Neuronal stem cell (in vitro differentiated cells): ENCODE data around the gene TRPM2.
"Not testable (repeated sequence)": the region's sequence is repeated elsewhere in the genome, so short reads cannot be mapped to it uniquely, and the experiment has no call there.

Experiments
- DNase-seq: peaks from one replicate; pipeline ENCODE4 v3.0.0-alpha.2; 2013; ENCODE audit warnings: low spot score
- H2AFZ ChIP-seq: one replicate; pipeline ENCODE4 v1.6.1; 2013; ENCODE audit warnings: mild to moderate bottlenecking, low read length, inconsistent platforms
- H2AK5ac ChIP-seq: 2 replicates; pipeline ENCODE4 v1.6.1; 2013; ENCODE audit warnings: low read depth, mild to moderate bottlenecking, inconsistent platforms, low read length, moderate library complexity, mixed read lengths
- H2BK120ac ChIP-seq: 2 replicates; pipeline ENCODE4 v1.6.1; 2013; ENCODE audit warnings: low read depth, mild to moderate bottlenecking, inconsistent platforms, low read length, moderate library complexity, mixed read lengths
- H2BK12ac ChIP-seq: one replicate; pipeline ENCODE4 v1.6.1; 2013; ENCODE audit warnings: low read length, inconsistent platforms
- H2BK15ac ChIP-seq: 2 replicates; pipeline ENCODE4 v1.6.1; 2013; ENCODE audit warnings: mild to moderate bottlenecking, low read length, inconsistent platforms, mixed read lengths
- H2BK5ac ChIP-seq: one replicate; pipeline ENCODE4 v1.6.1; 2013; ENCODE audit warnings: inconsistent platforms, mild to moderate bottlenecking, low read length, moderate library complexity
- H3K14ac ChIP-seq: one replicate; pipeline ENCODE4 v1.6.1; 2013; ENCODE audit warnings: low read length, inconsistent platforms
- H3K18ac ChIP-seq: 2 replicates; pipeline ENCODE4 v1.6.1; 2013; ENCODE audit warnings: low read length, inconsistent platforms
- H3K23ac ChIP-seq: 2 replicates; pipeline ENCODE4 v1.6.1; 2013; ENCODE audit warnings: low read depth, mild to moderate bottlenecking, mixed read lengths, low read length, inconsistent platforms; ENCODE audit not compliant: poor library complexity
- H3K27ac ChIP-seq: replicated peaks from 3 replicates; pipeline ENCODE4 v1.5.1; 2013; ENCODE audit warnings: low read length, inconsistent platforms
- H3K27me3 ChIP-seq, 3 experiments: 2 replicates each; pipeline ENCODE4 v1.6.1; 2013; ENCODE audit warnings: low read length in 3 of 3, mild to moderate bottlenecking in 2 of 3, inconsistent platforms in 1 of 3, low read depth in 1 of 3, mixed read lengths in 1 of 3, moderate library complexity in 1 of 3; ENCODE audit not compliant: control insufficient read depth in 3 of 3, insufficient read depth in 3 of 3
- H3K36me3 ChIP-seq, 2 donors: replicated peaks in 1 of 2; 2 replicates each; pipeline ENCODE4 v1.6.1; 2013; ENCODE audit warnings: low read length in 2 of 2; ENCODE audit not compliant: control insufficient read depth in 2 of 2, insufficient read depth in 2 of 2
- H3K4ac ChIP-seq: 2 replicates; pipeline ENCODE4 v1.6.1; 2013; ENCODE audit warnings: inconsistent platforms, mild to moderate bottlenecking, low read length, moderate library complexity
- H3K4me1 ChIP-seq, 2 donors: 1 replicate in 1 of 2; 2 replicates in 1 of 2; pipeline ENCODE4 v1.6.1; 2013; ENCODE audit warnings: low read length in 2 of 2, low read depth in 1 of 2; ENCODE audit not compliant: control insufficient read depth in 2 of 2, insufficient read depth in 1 of 2
- H3K4me2 ChIP-seq: one replicate; pipeline ENCODE4 v1.6.1; 2013; ENCODE audit warnings: mild to moderate bottlenecking, low read length, inconsistent platforms; ENCODE audit not compliant: insufficient read depth, poor library complexity, severe bottlenecking
- H3K4me3 ChIP-seq, 2 donors: 2 replicates each; pipeline ENCODE4 v1.5.1; 2013; ENCODE audit warnings: low read length in 2 of 2, mild to moderate bottlenecking in 2 of 2, inconsistent platforms in 1 of 2, moderate library complexity in 1 of 2
- H3K79me1 ChIP-seq: one replicate; pipeline ENCODE4 v1.6.1; 2013; ENCODE audit warnings: low read depth, mild to moderate bottlenecking, inconsistent platforms, low read length, moderate library complexity
- H3K9ac ChIP-seq: one replicate; pipeline ENCODE4 v1.6.1; 2013; ENCODE audit warnings: mild to moderate bottlenecking, low read depth, low read length, inconsistent platforms; ENCODE audit not compliant: poor library complexity
- H3K9me3 ChIP-seq, 2 donors: replicated peaks in 1 of 2; 2 replicates each; pipeline versions ENCODE3 to v1.6.1; 2013; ENCODE audit warnings: low read length in 2 of 2, mild to moderate bottlenecking in 2 of 2, inconsistent platforms in 1 of 2, low read depth in 1 of 2, mixed read lengths in 1 of 2, moderate library complexity in 1 of 2; ENCODE audit not compliant: control insufficient read depth in 2 of 2, insufficient read depth in 1 of 2
- H4K8ac ChIP-seq: one replicate; pipeline ENCODE4 v1.6.1; 2013; ENCODE audit warnings: low read depth, mild to moderate bottlenecking, inconsistent platforms, low read length, moderate library complexity
- H4K91ac ChIP-seq: one replicate; pipeline ENCODE4 v1.6.1; 2013; ENCODE audit warnings: low read length, low read depth, mild to moderate bottlenecking, inconsistent platforms; ENCODE audit not compliant: poor library complexity
- whole genome bisulfite sequencing, 2 donors: extraction: QIAGEN DNeasy Blood & Tissue Kit; methylation state at CpG; one replicate each; pipeline ENCODE4 v1.1.7; 2013; ENCODE audit warnings: missing lambda C conversion rate in 2 of 2, mixed read lengths in 1 of 2; ENCODE audit not compliant: insufficient read length in 2 of 2, insufficient replicate concordance in 1 of 2; ENCODE audit errors: extremely low coverage in 2 of 2; 5-methylcytosine and 5-hydroxymethylcytosine counted together

The TRPM2 gene

GRCh38 chr21:44342981-44343380 lies 10.4 kb upstream of the TRPM2 start:
- not testable (repeated sequence) for H2BK5ac ChIP-seq, H3K23ac ChIP-seq, H3K14ac ChIP-seq, H3K9ac ChIP-seq, H3K4me3 ChIP-seq, H3K9me3 ChIP-seq, H3K27me3 ChIP-seq, H3K27ac ChIP-seq, H2AK5ac ChIP-seq, H2BK120ac ChIP-seq, DNase-seq, H3K79me1 ChIP-seq, H3K4ac ChIP-seq, H3K36me3 ChIP-seq, H3K4me2 ChIP-seq, H3K18ac ChIP-seq, H2BK12ac ChIP-seq, H4K91ac ChIP-seq, H3K4me1 ChIP-seq, H2BK15ac ChIP-seq, H4K8ac ChIP-seq
- peak overlapping the region; percentile 15 for H2AFZ ChIP-seq
- no CpG with 5 or more reads among the region's 8 CpGs for WGBS, 2 donors

DNA sequence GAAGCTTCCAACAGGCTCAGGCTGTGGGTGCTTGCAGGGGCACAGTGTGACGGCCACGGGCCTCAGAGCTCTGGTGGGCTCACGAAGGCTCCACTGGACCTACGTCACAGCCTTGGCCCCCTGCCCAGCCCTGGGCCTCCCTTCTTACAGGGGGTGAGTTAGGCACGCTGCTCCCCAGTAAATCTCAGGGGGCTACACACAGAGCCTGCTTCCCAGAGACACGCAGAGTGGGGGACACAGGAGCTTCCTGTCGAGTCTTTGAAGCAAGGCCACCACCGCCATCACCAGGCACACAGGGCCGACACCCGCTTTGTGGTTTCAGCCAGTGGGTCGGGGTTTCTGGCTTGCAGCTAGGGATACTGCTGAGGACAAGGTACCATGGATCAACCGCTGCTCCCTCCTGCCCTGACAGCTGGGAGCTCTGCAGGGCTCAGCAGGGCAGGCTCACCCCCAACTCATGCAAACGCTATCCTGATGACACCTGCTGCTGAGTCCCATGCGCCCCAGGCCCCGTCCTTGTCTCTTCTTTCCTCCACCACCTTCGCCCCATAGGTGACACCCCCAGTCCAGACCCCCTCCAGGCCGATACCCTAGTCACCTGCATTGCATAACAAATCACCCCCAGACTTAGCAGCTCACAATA lies 8.8 kb upstream of the TRPM2 start:
- Histone ChIP-seq H3K27me3 (peaks cover 2 to 9% (median 8%) of the 10 kb centered on the region in 3 experiments), H3K36me3 (no peaks in the 10 kb centered on the region), H4K8ac (peak overlapping the region; percentile 27), H2BK5ac (no peak overlapping the region), H3K4me2 (no peak overlapping the region), H3K4ac (no peak overlapping the region), H3K4me1 (peaks cover 0 to 2% of the 10 kb centered on the region in 2 donors), H3K4me3 (no peak overlapping the region), H2BK12ac (peak overlapping the region; percentile 48), H3K9ac (peak overlapping the region; percentile 37), H3K27ac (no peak overlapping the region), H3K23ac (peak overlapping the region; percentile 83), H3K18ac (peak overlapping the region; percentile 52), H3K9me3 (no peaks in the 10 kb centered on the region), H2AFZ (peak overlapping the region; percentile 80), H2BK120ac (no peak overlapping the region), H3K79me1 (no peaks in the 10 kb centered on the region), H4K91ac (no peak overlapping the region), H2AK5ac (peak overlapping the region; percentile 74), H2BK15ac (peak overlapping the region; percentile 56), H3K14ac (peak overlapping the region; percentile 60)
- no CpG with 5 or more reads among the region's 17 CpGs for WGBS, 2 donors
- no peak for DNase-seq

GRCh38 chr21:44345495-44345894 lies 7.9 kb upstream of the TRPM2 start:
- H3K14ac ChIP-seq: no peak overlapping the region
- no peak for DNase-seq
- peaks cover 2 to 15% (median 8%) of the 10 kb centered on the region in 3 experiments for H3K27me3 ChIP-seq
- no peak overlapping the region for H3K4me2 ChIP-seq
- no peak overlapping the region for H2BK120ac ChIP-seq
- H3K4ac ChIP-seq: no peak overlapping the region
- H3K79me1 ChIP-seq: no peaks in the 10 kb centered on the region
- no peak overlapping the region for H2BK15ac ChIP-seq
- H3K9ac ChIP-seq: peak overlapping the region; percentile 27
- H2AK5ac ChIP-seq: peak overlapping the region; percentile 56
- no peaks in the 10 kb centered on the region for H3K9me3 ChIP-seq
- H4K8ac ChIP-seq: peak overlapping the region; percentile 50
- no peak overlapping the region for H3K23ac ChIP-seq
- peak overlapping the region; percentile 21 for H2BK5ac ChIP-seq
- H3K27ac ChIP-seq: no peak overlapping the region
- no peak overlapping the region for H3K4me3 ChIP-seq
- H4K91ac ChIP-seq: peak overlapping the region; percentile 64
- no peaks in the 10 kb centered on the region for H3K36me3 ChIP-seq
- peak overlapping the region; percentile 18 for H3K18ac ChIP-seq
- H2AFZ ChIP-seq: peak overlapping the region; percentile 80
- H2BK12ac ChIP-seq: no peak overlapping the region
- WGBS, 2 donors: no CpG with 5 or more reads among the region's 11 CpGs
- H3K4me1 ChIP-seq: no peaks in the 10 kb centered on the region

GRCh38 chr21:44347911-44348451 lies 5.4 kb upstream of the TRPM2 start:
- peaks cover 2 to 28% (median 8%) of the 10 kb centered on the region in 3 experiments for H3K27me3 ChIP-seq

More at GRCh38 chr21:44347911-44348451, 5.4 kb upstream of the TRPM2 start:
- no peaks in the 10 kb centered on the region for H3K36me3 ChIP-seq
- no peak overlapping the region for H4K8ac ChIP-seq
- no peak overlapping the region for H4K91ac ChIP-seq
- no peak overlapping the region for H3K23ac ChIP-seq
- H2BK12ac ChIP-seq: no peak overlapping the region
- DNase-seq: no peak
- no peaks in the 10 kb centered on the region for H3K4me1 ChIP-seq
- H3K4me2 ChIP-seq: no peak overlapping the region
- peak overlapping the region; percentile 66 for H2AFZ ChIP-seq
- H3K4ac ChIP-seq: no peak overlapping the region
- no peak overlapping the region for H3K18ac ChIP-seq
- H3K4me3 ChIP-seq: no peak overlapping the region
- no CpG with 5 or more reads among the region's 22 CpGs for WGBS, 2 donors
- H3K14ac ChIP-seq: no peak overlapping the region
- no peak overlapping the region for H3K9ac ChIP-seq
- no peak overlapping the region for H3K27ac ChIP-seq
- H2BK15ac ChIP-seq: no peak overlapping the region
- no peaks in the 10 kb centered on the region for H3K79me1 ChIP-seq
- no peaks in the 10 kb centered on the region for H3K9me3 ChIP-seq
- no peak overlapping the region for H2BK5ac ChIP-seq
- no peak overlapping the region for H2BK120ac ChIP-seq
- H2AK5ac ChIP-seq: no peak overlapping the region
